H9 (cell line): ENCODE data around the gene PALM2AKAP2. TPM values are rescaled to one million over a fixed set of nuclear protein-coding genes. Genes with fewer than 3 reads are reported as not detected.

Experiments used
- DNase-seq: peaks from one replicate; pipeline ENCODE4 v3.0.0-alpha.2; 2017
- H2AFZ ChIP-seq: one replicate; pipeline ENCODE4 v1.6.1; 2013; ENCODE audit warnings: mild to moderate bottlenecking, low read length, control low read depth, moderate library complexity
- H2AK5ac ChIP-seq: 2 replicates; pipeline ENCODE4 v1.6.1; 2013; ENCODE audit warnings: low read length, control low read depth, mixed read lengths; ENCODE audit not compliant: insufficient read length
- H2BK120ac ChIP-seq: one replicate; pipeline ENCODE4 v1.6.1; 2013; ENCODE audit warnings: low read depth, mild to moderate bottlenecking, low read length, control low read depth, inconsistent platforms; ENCODE audit not compliant: poor library complexity, severe bottlenecking
- H2BK12ac ChIP-seq: 2 replicates; pipeline ENCODE4 v1.6.1; 2013; ENCODE audit warnings: low read length, control low read depth, mixed read lengths, low read depth; ENCODE audit not compliant: insufficient read length
- H2BK15ac ChIP-seq: 2 replicates; pipeline ENCODE4 v1.6.1; 2013; ENCODE audit warnings: low read depth, low read length, control low read depth
- H2BK20ac ChIP-seq: one replicate; pipeline ENCODE4 v1.6.1; 2013; ENCODE audit warnings: low read depth, mild to moderate bottlenecking, low read length, control low read depth, inconsistent platforms; ENCODE audit not compliant: poor library complexity, severe bottlenecking
- H2BK5ac ChIP-seq: 2 replicates; pipeline ENCODE4 v1.6.1; 2013; ENCODE audit warnings: low read length, control low read depth, mixed read lengths; ENCODE audit not compliant: insufficient read length
- H3K14ac ChIP-seq: 2 replicates; pipeline ENCODE4 v1.6.1; 2013; ENCODE audit warnings: low read length, control low read depth; ENCODE audit not compliant: insufficient read depth
- H3K18ac ChIP-seq: 2 replicates; pipeline ENCODE4 v1.6.1; 2013; ENCODE audit warnings: low read depth, mild to moderate bottlenecking, mixed read lengths, low read length, control low read depth; ENCODE audit not compliant: insufficient read length
- H3K23ac ChIP-seq: 2 replicates; pipeline ENCODE4 v1.6.1; 2013; ENCODE audit warnings: low read length, control low read depth, mixed read lengths, low read depth; ENCODE audit not compliant: insufficient read length
- H3K23me2 ChIP-seq: 2 replicates; pipeline ENCODE4 v1.6.1; 2013; ENCODE audit warnings: low read depth, mild to moderate bottlenecking, mixed read lengths, low read length, control low read depth; ENCODE audit not compliant: insufficient read length, poor library complexity, severe bottlenecking
- H3K27ac ChIP-seq: 2 replicates; pipeline ENCODE4 v1.5.1; 2013; ENCODE audit warnings: low read length, control low read depth, mixed read lengths, low read depth; ENCODE audit not compliant: insufficient read length
- H3K27me3 ChIP-seq: 2 replicates; pipeline ENCODE4 v1.6.1; 2013; ENCODE audit warnings: low read length, control low read depth, inconsistent platforms; ENCODE audit not compliant: insufficient read depth
- H3K4ac ChIP-seq: 2 replicates; pipeline ENCODE4 v1.6.1; 2013; ENCODE audit warnings: low read depth, mild to moderate bottlenecking, control low read depth, inconsistent platforms, low read length, moderate library complexity
- H3K4me1 ChIP-seq: 2 replicates; pipeline ENCODE4 v1.6.1; 2013; ENCODE audit warnings: low read length, control low read depth, inconsistent platforms; ENCODE audit not compliant: insufficient read depth
- H3K4me2 ChIP-seq: 2 replicates; pipeline ENCODE4 v1.6.1; 2013; ENCODE audit warnings: low read length, control low read depth, mixed read lengths; ENCODE audit not compliant: insufficient read length, insufficient read depth
- H3K56ac ChIP-seq: 2 replicates; pipeline ENCODE4 v1.6.1; 2013; ENCODE audit warnings: low read depth, mild to moderate bottlenecking, mixed read lengths, low read length, control low read depth; ENCODE audit not compliant: insufficient read length
- H3K79me1 ChIP-seq: 2 replicates; pipeline ENCODE4 v1.6.1; 2013; ENCODE audit warnings: low read depth, mild to moderate bottlenecking, moderate library complexity, low read length, control low read depth, inconsistent platforms; ENCODE audit not compliant: insufficient read depth, poor library complexity, severe bottlenecking
- H3K79me2 ChIP-seq: 2 replicates; pipeline ENCODE4 v1.6.1; 2013; ENCODE audit warnings: low read length, control low read depth, inconsistent platforms; ENCODE audit not compliant: insufficient read depth
- H3K9ac ChIP-seq: 2 replicates; pipeline ENCODE4 v1.6.1; 2013; ENCODE audit warnings: low read length, control low read depth, mixed read lengths; ENCODE audit not compliant: insufficient read length; ENCODE audit errors: extremely low read depth
- H3K9me3 ChIP-seq: one replicate; pipeline ENCODE4 v1.6.1; 2013; ENCODE audit warnings: low read depth, low read length, inconsistent platforms; ENCODE audit not compliant: control insufficient read depth
- H3T11ph ChIP-seq: one replicate; pipeline ENCODE4 v1.6.1; 2013; ENCODE audit warnings: mild to moderate bottlenecking, low read length, control low read depth, inconsistent platforms
- H4K20me1 ChIP-seq: one replicate; pipeline ENCODE4 v1.6.1; 2013; ENCODE audit not compliant: control insufficient read depth, insufficient read length, insufficient read depth
- H4K5ac ChIP-seq: 2 replicates; pipeline ENCODE4 v1.6.1; 2013; ENCODE audit warnings: low read depth, mild to moderate bottlenecking, mixed read lengths, low read length, control low read depth; ENCODE audit not compliant: insufficient read length
- H4K8ac ChIP-seq: replicated peaks from 2 replicates; pipeline ENCODE4 v1.6.1; 2013; ENCODE audit warnings: low read length, control low read depth, mixed read lengths, low read depth; ENCODE audit not compliant: insufficient read length
- H4K91ac ChIP-seq: 2 replicates; pipeline ENCODE4 v1.6.1; 2013; ENCODE audit warnings: low read depth, mild to moderate bottlenecking, moderate library complexity, mixed read lengths, low read length, control low read depth; ENCODE audit not compliant: insufficient read length
- H3K27ac Mint-ChIP-seq, 3 experiments: 2 replicates in 2 of 3; 3 replicates in 1 of 3; pipeline ENCODE4 v1.8.0; 2020 to 2021; ENCODE audit warnings: mixed read lengths in 3 of 3, mild to moderate bottlenecking in 1 of 3, moderate library complexity in 1 of 3
- H3K27me3 Mint-ChIP-seq: 2 replicates; pipeline ENCODE4 v1.8.0; 2021; ENCODE audit warnings: low read depth, mild to moderate bottlenecking, moderate library complexity, mixed read lengths
- H3K36me3 Mint-ChIP-seq, 3 experiments: 2 replicates in 2 of 3; 3 replicates in 1 of 3; pipeline ENCODE4 v1.8.0; 2020 to 2021; ENCODE audit warnings: low read depth in 3 of 3, mixed read lengths in 3 of 3; ENCODE audit not compliant: insufficient read depth in 1 of 3
- H3K4me1 Mint-ChIP-seq, 2 experiments: 2 replicates each; pipeline ENCODE4 v1.8.0; 2020; ENCODE audit warnings: mixed read lengths in 2 of 2
- H3K4me3 Mint-ChIP-seq, 2 experiments: 2 replicates in 1 of 2; 3 replicates in 1 of 2; pipeline ENCODE4 v1.8.0; 2020 to 2021; ENCODE audit warnings: mild to moderate bottlenecking in 2 of 2, mixed read lengths in 2 of 2, moderate library complexity in 1 of 2
- H3K9me3 Mint-ChIP-seq, 2 experiments: 2 replicates in 1 of 2; 3 replicates in 1 of 2; pipeline ENCODE4 v1.8.0; 2020; ENCODE audit warnings: mild to moderate bottlenecking in 2 of 2, mixed read lengths in 2 of 2, moderate library complexity in 1 of 2
- CTCF ChIP-seq: fragments of 200-600 bp; sonication (generic); conservative IDR thresholded peaks from 3 replicates; pipeline ENCODE4 v1.8.0; 2021; ENCODE audit warnings: antibody characterized with exemption, mild to moderate bottlenecking
- WGBS: extraction: QIAGEN DNeasy Blood & Tissue Kit; methylation state at CpG from one replicate; pipeline ENCODE4 v1.1.7; 2013; ENCODE audit warnings: missing lambda C conversion rate, low lambda C conversion rate, mixed read lengths; ENCODE audit not compliant: insufficient read length; ENCODE audit errors: extremely low coverage; 5-methylcytosine and 5-hydroxymethylcytosine counted together
- total RNA-seq: library from RNA; stranded (reverse); gene quantifications from 2 replicates; pipeline ENCODE4 v1.2.1, GENCODE V29; 2021

PALM2AKAP2 gene
- total RNA-seq, 1 experiment from 2014 or later: 3.6 TPM

- H2AFZ ChIP-seq: no peak overlapping the region
- H3K23ac ChIP-seq: no peak overlapping the region
- no CpG with 5 or more reads among the region's 5 CpGs for WGBS
- H2BK12ac ChIP-seq: no peak overlapping the region
- no peak for DNase-seq
- H3T11ph ChIP-seq: no peak overlapping the region
- H3K4me1 Mint-ChIP-seq: peaks cover 14% of the 10 kb centered on the region in 2 experiments
- no peaks in the 10 kb centered on the region for H3K23me2 ChIP-seq
- H3K36me3 Mint-ChIP-seq: no peaks in the 10 kb centered on the region
- no peaks in the 10 kb centered on the region for H3K9me3 ChIP-seq
- no peak overlapping the region for H3K9ac ChIP-seq
- no peak overlapping the region for H3K4ac ChIP-seq
- H4K5ac ChIP-seq: no peak overlapping the region
- no peak overlapping the region for H2AK5ac ChIP-seq
- H2BK120ac ChIP-seq: no peak overlapping the region
- no peak overlapping the region for H3K4me2 ChIP-seq
- H2BK15ac ChIP-seq: no peak overlapping the region
- no peak for TF ChIP-seq CTCF
- no peak overlapping the region for H3K14ac ChIP-seq
- H3K27me3 Mint-ChIP-seq: peaks cover 4% of the 10 kb centered on the region
- H3K79me1 ChIP-seq: no peaks in the 10 kb centered on the region
- no peak overlapping the region for H3K27ac Mint-ChIP-seq
- H3K27ac ChIP-seq: no peak overlapping the region
- no peak overlapping the region for H3K4me3 Mint-ChIP-seq
- no peaks in the 10 kb centered on the region for H3K27me3 ChIP-seq
- H2BK20ac ChIP-seq: no peak overlapping the region
- no peak overlapping the region for H3K18ac ChIP-seq
- H4K20me1 ChIP-seq: no peaks in the 10 kb centered on the region
- no peaks in the 10 kb centered on the region for H3K9me3 Mint-ChIP-seq
- H4K91ac ChIP-seq: no peak overlapping the region
- H3K79me2 ChIP-seq: no peaks in the 10 kb centered on the region
- H3K56ac ChIP-seq: no peak overlapping the region
- H3K4me1 ChIP-seq: peaks cover 3% of the 10 kb centered on the region; the same call in 1 of the 2 replicates
- H2BK5ac ChIP-seq: no peak overlapping the region
- no peak overlapping the region for H4K8ac ChIP-seq
These were observed 26.7 kb upstream of the PALM2AKAP2 start for GRCh38 chr9:109753308-109753707.
